ENCODE measurements around the gene MAP7D2.

The MAP7D2 gene

GRCh38 chrX:20112022-20112774 lies 4.5 kb downstream of the MAP7D2 start:
- no peak for DNase-seq

- no peak for DNase-seq
Observed at GRCh38 chrX:20111271-20111670, 5.4 kb downstream of the MAP7D2 start.

- no peak for DNase-seq
Observed at GRCh38 chrX:20101934-20102581, 14.6 kb downstream of the MAP7D2 start.

GRCh38 chrX:20091499-20091898 lies 25.2 kb downstream of the MAP7D2 start:
- DNase-seq: no peak

GRCh38 chrX:20089845-20090244 lies 26.9 kb downstream of the MAP7D2 start:
- no peak for DNase-seq

GRCh38 chrX:20080277-20080676 lies 36.4 kb downstream of the MAP7D2 start:
- DNase-seq: no peak

GRCh38 chrX:20071511-20072079 lies 45.1 kb downstream of the MAP7D2 start:
- no peak for DNase-seq

GRCh38 chrX:20067709-20068561 lies 48.8 kb downstream of the MAP7D2 start:
- no peak for DNase-seq

GRCh38 chrX:20066968-20067708 lies 49.6 kb downstream of the MAP7D2 start:
- DNase-seq: peak; percentile 38

- no peak for DNase-seq
Observed at GRCh38 chrX:20063716-20064351, 52.9 kb downstream of the MAP7D2 start.

- DNase-seq: no peak
Observed at GRCh38 chrX:20063153-20063552, 53.6 kb downstream of the MAP7D2 start.

GRCh38 chrX:20061855-20062254 lies 54.9 kb downstream of the MAP7D2 start:
- no peak for DNase-seq

GRCh38 chrX:20060961-20061748 lies 55.6 kb downstream of the MAP7D2 start:
- DNase-seq: no peak

GRCh38 chrX:20059467-20060128 lies 57.1 kb downstream of the MAP7D2 start:
- DNase-seq: no peak

- DNase-seq: no peak
Observed at GRCh38 chrX:20057479-20057878, 59.2 kb downstream of the MAP7D2 start.

- no peak for DNase-seq
Observed at GRCh38 chrX:20056704-20057103, 60.0 kb downstream of the MAP7D2 start.

GRCh38 chrX:20053537-20053936 lies 63.2 kb downstream of the MAP7D2 start:
- no peak for DNase-seq

GRCh38 chrX:20046864-20047263 lies 69.8 kb downstream of the MAP7D2 start:
- no peak for DNase-seq

GRCh38 chrX:20046223-20046622 lies 70.5 kb downstream of the MAP7D2 start:
- no peak for DNase-seq

GRCh38 chrX:20042221-20042620 lies 74.5 kb downstream of the MAP7D2 start:
- DNase-seq: no peak

- no peak for DNase-seq
Observed at GRCh38 chrX:20038966-20039365, 77.7 kb downstream of the MAP7D2 start.
